HG03378 (cell line): ENCODE data around the gene MAGEB17.

Source experiments
- ATAC-seq: cut with Tn5 transposase; IDR thresholded peaks from one replicate; pipeline ENCODE4 v1.9.1; 2021; ENCODE audit warnings: mild to moderate bottlenecking, moderate library complexity; ENCODE audit not compliant: unreplicated experiment

MAGEB17 gene

DNA sequence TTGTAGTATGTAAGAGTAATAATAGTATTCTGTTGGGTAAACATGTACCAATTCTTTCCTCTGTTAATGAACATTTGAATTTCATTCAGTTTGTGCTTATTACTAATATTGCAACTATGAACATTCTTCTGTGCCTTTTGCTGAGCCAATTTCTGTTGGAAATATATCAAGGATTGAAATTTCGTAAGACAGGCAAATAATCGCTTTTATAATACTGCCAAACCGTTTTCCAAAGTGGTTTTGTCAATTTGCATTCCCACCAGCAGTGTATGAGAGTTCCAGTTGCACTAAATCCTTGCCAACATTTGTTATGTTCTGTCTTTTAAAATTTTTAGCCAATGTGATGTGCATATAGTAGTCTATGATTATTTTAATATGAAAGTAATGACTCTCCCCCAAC lies 38.6 kb downstream of the MAGEB17 start:
- no peak for ATAC-seq

DNA sequence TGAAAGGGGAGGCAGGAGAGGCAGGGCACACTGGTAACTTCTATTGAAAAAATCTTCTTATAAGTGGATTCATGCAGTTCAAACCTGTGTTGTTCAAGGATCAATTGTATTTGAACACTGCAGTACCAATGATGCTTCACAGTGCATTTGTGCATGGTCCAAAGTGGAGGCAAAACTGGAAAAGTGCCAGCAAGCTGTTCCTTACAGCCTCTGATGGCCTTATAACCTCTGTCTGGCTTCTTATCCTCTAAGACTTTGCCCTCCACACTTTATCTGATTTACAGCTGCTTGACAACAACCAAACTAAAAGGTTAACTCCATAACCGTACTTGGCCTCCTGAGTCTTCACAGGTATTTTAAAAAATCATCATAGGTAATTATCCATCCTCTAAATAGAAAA lies 40.4 kb downstream of the MAGEB17 start:
- no peak for ATAC-seq

DNA sequence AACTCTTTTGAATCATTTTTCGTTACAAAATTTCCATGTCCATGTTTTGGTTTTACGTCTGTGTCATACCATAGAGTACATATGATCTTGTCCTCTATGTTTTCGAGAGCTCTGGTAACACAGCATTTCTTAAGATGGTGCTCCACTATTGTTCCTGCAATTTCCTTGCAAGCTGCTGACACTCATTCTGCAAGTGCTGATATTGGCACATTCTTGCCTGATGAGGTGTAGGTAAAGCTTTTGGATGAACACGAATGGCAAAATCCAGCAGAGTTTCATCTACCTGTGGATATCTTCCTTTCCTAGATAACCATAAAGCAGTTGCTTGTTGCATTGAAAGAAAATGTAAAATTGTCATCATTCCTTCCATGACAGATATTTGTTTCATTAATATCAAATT lies 41.3 kb downstream of the MAGEB17 start:
- ATAC-seq, result no peak

DNA sequence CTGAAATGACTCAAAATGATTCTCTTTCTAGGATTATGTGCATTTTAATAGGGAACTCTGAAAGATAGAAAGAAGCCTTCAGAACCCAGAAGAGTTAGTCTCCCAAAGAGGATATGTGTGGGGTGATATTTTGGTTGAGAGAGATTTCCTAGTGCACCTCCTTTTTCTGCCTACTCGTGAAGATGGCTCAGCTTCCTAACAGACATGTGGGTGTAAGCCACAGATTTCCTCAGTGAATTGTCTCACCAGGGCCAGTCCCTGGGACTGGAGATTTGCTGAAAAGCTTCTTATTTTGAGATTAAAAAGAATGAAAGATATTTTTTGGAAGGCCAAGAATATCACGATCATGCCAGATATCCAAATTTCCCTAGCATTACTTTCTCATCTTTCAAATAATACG lies 42.8 kb downstream of the MAGEB17 start:
- no peak for ATAC-seq

DNA sequence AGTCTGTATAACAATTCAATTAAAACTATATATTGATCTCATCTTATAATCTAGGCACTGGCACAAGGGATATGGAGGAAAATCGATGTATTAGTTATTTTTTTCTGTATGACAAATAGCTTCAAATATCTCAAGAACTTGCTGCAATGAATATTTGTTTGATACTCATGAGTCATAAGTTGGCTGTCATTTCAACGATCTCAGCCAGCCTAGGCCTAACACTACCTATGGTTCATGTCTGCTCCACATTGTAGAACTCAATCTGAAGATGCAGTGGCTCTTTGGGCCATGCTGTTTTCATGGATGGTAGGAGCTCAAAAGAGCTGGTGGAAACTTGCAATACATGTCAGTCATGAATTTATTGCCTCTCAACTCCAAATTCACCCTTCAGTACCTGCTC lies 44.7 kb downstream of the MAGEB17 start:
- no peak for ATAC-seq

DNA sequence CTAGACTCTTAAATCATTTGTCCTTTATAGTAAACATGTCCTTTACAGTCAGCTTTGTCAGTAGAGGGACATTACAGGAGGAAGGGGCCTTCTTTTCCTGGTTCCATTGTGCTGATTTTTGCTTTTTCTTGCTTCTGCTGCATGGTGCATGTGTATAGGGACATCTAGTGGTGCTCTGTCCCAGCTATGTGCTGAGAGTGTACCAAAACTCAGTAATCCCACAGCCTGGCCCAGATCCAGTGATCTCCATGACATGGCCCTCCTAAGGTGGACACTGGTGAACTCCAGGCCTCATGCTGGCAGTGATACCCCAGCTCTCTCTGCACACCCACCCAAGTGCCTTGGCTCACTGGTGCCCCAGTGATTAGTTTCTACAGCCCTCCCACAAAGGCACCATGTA lies 45.2 kb downstream of the MAGEB17 start:
- no peak for ATAC-seq

DNA sequence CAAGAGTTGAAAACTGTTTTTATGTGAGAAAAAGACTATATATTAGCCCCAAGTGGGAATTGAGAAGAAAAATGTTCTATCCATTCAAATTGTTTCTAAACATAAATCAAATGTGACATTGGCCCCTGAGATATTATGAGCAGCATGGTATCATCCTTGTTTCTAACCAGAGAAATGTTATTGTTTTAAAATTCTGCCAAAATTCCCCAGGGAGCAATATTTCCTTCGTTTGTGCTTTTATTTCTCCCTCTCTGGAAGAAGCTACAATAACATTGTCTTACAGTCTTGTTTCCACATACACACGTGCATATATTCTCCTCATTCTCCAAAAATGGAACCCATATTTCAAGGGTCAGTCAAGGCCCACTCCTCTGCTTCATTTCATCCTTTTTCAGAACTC lies 46.7 kb downstream of the MAGEB17 start:
- no peak for ATAC-seq

DNA sequence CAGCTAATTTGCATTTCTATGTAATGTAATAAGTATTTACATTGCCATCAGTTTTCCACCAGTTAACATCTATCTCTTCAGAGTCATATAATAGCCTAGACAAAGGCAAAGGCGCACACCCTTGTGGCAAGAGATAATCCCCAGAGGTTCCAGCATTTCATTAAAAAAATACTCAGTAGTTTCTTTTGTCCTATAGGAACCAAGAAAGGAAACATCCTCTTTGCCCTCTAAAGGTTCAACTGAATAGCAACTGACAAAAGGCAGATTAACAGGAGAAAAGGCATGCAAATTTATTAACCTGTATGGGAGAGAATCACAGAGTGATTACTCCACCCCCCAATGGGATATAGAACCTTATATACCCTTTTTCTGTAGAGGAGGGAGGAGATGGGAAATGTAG lies 48.4 kb downstream of the MAGEB17 start:
- no peak for ATAC-seq
